HepG2 (cell line): ENCODE data around the gene LY6G5B. TPM values are rescaled to one million over a fixed set of nuclear protein-coding genes. Genes with fewer than 3 reads are reported as not detected.
A peak's percentile ranks its signal among the peaks of the same experiment; 100 is the strongest.

Experiments
- ARNT ChIP-seq: fragments of 450-650 bp; IDR thresholded peaks from 2 replicates; pipeline ENCODE4 v1.6.1; 2017
- CHD4 ChIP-seq: fragments of 200-600 bp; sonication (generic); IDR thresholded peaks from 2 replicates; pipeline ENCODE4 v1.7.0; 2017; ENCODE audit warnings: mild to moderate bottlenecking, low read length, borderline replicate concordance
- CREB3 ChIP-seq: sonication (generic); formaldehyde crosslinking; IDR thresholded peaks from 2 replicates; pipeline ENCODE4 v1.5.0; 2020; ENCODE audit warnings: missing genetic modification reagents
- HNRNPH1 ChIP-seq: fragments of 200-400 bp; formaldehyde crosslinking; optimal IDR thresholded peaks from 2 replicates; pipeline ENCODE3; 2017; ENCODE audit warnings: mild to moderate bottlenecking, low read depth, low read length
- SMC3 ChIP-seq: IDR thresholded peaks from 2 replicates; pipeline ENCODE4 v1.6.1; 2011; ENCODE audit warnings: low read length, improper control_type of control experiment
- TCF7 ChIP-seq: sonication (generic); IDR thresholded peaks from 2 replicates; pipeline ENCODE4 v1.6.1; 2016; ENCODE audit warnings: antibody characterized with exemption, low read depth
- ZBTB1 ChIP-seq: sonication (generic); formaldehyde crosslinking; IDR thresholded peaks from 2 replicates; pipeline ENCODE4 v1.4.0; 2020; ENCODE audit warnings: missing genetic modification reagents, borderline replicate concordance
- ZC3H4 ChIP-seq: sonication (generic); formaldehyde crosslinking; IDR thresholded peaks from 2 replicates; pipeline ENCODE4 v1.4.0; 2020; ENCODE audit warnings: missing genetic modification reagents, borderline replicate concordance
- ZFP36L1 ChIP-seq: sonication (generic); formaldehyde crosslinking; IDR thresholded peaks from 2 replicates; pipeline ENCODE4 v1.8.0; 2022; ENCODE audit warnings: mild to moderate bottlenecking, missing genetic modification reagents, moderate library complexity
- ZHX2 ChIP-seq, 2 experiments: sonication (generic) in 1 of 2; formaldehyde crosslinking in 1 of 2; IDR thresholded peaks; 2 replicates each; pipeline versions ENCODE4 v1.6.1 to v1.9.0; 2014 to 2022; ENCODE audit warnings: antibody characterized with exemption in 1 of 2, borderline replicate concordance in 1 of 2, inconsistent platforms in 1 of 2, low read depth in 1 of 2, missing genetic modification reagents in 1 of 2
- ZNF704 ChIP-seq: sonication (generic); formaldehyde crosslinking; IDR thresholded peaks from 2 replicates; pipeline ENCODE4 v1.8.1; 2023; ENCODE audit warnings: mild to moderate bottlenecking, inconsistent platforms, moderate library complexity, missing genetic modification reagents, borderline replicate concordance
- ZNF790 ChIP-seq: sonication (generic); formaldehyde crosslinking; IDR thresholded peaks from 2 replicates; pipeline ENCODE4 v1.8.0; 2022; ENCODE audit warnings: missing genetic modification reagents, mild to moderate bottlenecking, borderline replicate concordance
- ZSCAN20 ChIP-seq: sonication (generic); formaldehyde crosslinking; IDR thresholded peaks from 2 replicates; pipeline ENCODE4 v1.4.0; 2020; ENCODE audit warnings: missing genetic modification reagents, mild to moderate bottlenecking, borderline replicate concordance
- ZSCAN31 ChIP-seq: sonication (generic); formaldehyde crosslinking; IDR thresholded peaks from 2 replicates; pipeline ENCODE4 v1.5.0; 2020; ENCODE audit warnings: low read depth, mild to moderate bottlenecking, missing genetic modification reagents
- polyA plus RNA-seq, 8 experiments: library from polyadenylated mRNA; depleted of rRNA in 3 of 8; stranded (reverse) in 7 of 8; unstranded in 1 of 8; fragments of >200 nt; fragmentation: Illumina TruSeq in 4 of 8; extraction: Trizol in 4 of 8; gene quantifications; 2 replicates each; pipeline versions ENCODE4 v1.2.1 to v1.2.3, GENCODE V29; 2011 to 2016; ENCODE audit warnings: low read depth in 4 of 8, missing spikeins in 1 of 8, mixed read lengths in 1 of 8; ENCODE audit not compliant: insufficient read depth in 1 of 8
- total RNA-seq, 5 experiments: library from RNA; depleted of rRNA; stranded (reverse); fragments of >200 nt; fragmentation: Illumina TruSeq; extraction: Trizol; gene quantifications; 2 replicates each; pipeline ENCODE4 v1.2.3, GENCODE V29; 2016; ENCODE audit warnings: low read depth in 1 of 5
- TF ChIP-seq, protein P1 (sequence below): sonication (generic); formaldehyde crosslinking; IDR thresholded peaks from 2 replicates; pipeline ENCODE4 v1.4.0; 2020; ENCODE audit warnings: mild to moderate bottlenecking, missing genetic modification reagents

LY6G5B gene
- total and polyA plus RNA-seq, 2 of the 13 experiments (the other 11 are each of a cell fraction or from before 2014, with no cell fraction given): 7.8 to 15.7 TPM

DNA sequence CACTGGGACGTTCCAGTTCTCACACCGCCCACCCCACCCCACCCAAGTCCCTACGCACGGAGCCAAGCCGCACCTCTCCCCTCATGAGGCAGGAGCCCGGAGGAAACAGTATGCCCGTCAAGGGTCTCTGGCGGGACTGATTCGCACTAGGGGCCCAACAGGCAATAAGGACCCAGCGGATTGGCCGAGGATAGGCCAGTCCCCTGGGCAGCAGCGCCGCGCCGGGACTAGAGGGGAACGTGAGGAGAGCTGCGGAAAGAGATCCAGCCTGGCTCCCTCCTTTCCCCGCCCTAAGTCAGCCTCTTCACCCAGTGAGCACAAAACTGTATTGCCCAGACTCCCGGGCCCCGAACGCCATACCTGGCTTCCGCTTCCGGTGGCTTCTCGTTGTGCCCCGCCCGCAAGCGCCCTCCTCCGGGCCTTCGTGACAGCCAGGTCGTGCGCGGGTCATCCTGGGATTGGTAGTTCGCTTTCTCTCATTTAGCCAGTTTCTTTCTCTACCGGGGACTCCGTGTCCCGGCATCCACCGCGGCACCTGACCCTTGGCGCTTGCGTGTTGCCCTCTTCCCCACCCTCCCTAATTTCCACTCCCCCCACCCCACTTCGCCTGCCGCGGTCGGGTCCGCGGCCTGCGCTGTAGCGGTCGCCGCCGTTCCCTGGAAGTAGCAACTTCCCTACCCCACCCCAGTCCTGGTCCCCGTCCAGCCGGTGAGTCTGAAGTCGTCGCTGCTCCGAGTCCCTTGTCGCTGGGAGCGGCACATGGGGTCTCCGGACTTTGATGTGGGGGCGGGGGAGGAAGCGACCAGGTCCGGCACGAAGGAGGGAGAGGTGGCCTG lies 4.1 kb upstream of the LY6G5B start, which contains the start of gene CSNK2B (continued):
- TF ChIP-seq ZHX2 (IDR thresholded peaks at IDR 0.05; ENCODE audit: low read depth): no peak
- TF ChIP-seq ZHX2 (CRISPR knock-in tag; IDR thresholded peaks at IDR 0.05; ENCODE audit: borderline replicate concordance): 0 out of 2 replicates have a peak, but pooled peaks have one; percentile 34
- TF ChIP-seq ZSCAN31 (CRISPR knock-in tag): peak; percentile 44; the same call in 1 of the 2 replicates
- TF ChIP-seq SMC3: no peak
- TF ChIP-seq CHD4: no peak
- TF ChIP-seq ZFP36L1: no peak; the same call in 1 of the 2 replicates
- peak; percentile 74; the same call in 1 of the 2 replicates for TF ChIP-seq CREB3 (CRISPR knock-in tag)
- TF ChIP-seq, protein P1, sequence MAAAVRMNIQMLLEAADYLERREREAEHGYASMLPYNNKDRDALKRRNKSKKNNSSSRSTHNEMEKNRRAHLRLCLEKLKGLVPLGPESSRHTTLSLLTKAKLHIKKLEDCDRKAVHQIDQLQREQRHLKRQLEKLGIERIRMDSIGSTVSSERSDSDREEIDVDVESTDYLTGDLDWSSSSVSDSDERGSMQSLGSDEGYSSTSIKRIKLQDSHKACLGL (CRISPR knock-in tag): peak; percentile 76
- peak; percentile 83 for TF ChIP-seq HNRNPH1
- no peak for TF ChIP-seq ZNF790 (CRISPR knock-in tag)
- TF ChIP-seq ZSCAN20 (CRISPR knock-in tag): no peak; the same call in 1 of the 2 replicates
- TF ChIP-seq ZBTB1 (CRISPR knock-in tag): no peak
- TF ChIP-seq ZC3H4 (CRISPR knock-in tag): no peak; the same call in 1 of the 2 replicates
- TF ChIP-seq TCF7: no peak; the same call in 1 of the 2 replicates
- no peak for TF ChIP-seq ARNT
- TF ChIP-seq ZNF704: no peak
